IMR-90 (cell line): Measurements from ENCODE around the gene ST7. TPM values are rescaled to one million over a fixed set of nuclear protein-coding genes. Genes with fewer than 3 reads are reported as not detected.
A peak's percentile ranks its signal among the peaks of the same experiment; 100 is the strongest.

ENCODE experiments used
- ATAC-seq: fragments of 200-7000 bp; cut with Tn5 transposase; 2 replicates; pipeline ENCODE4 v1.9.1; 2020; ENCODE audit warnings: low read depth, mild to moderate bottlenecking, moderate library complexity
- BruUV-seq: library from RNA; stranded (reverse); fragments of 400-500 nt; replicated peaks from 2 replicates; lab custom pipeline; 2021; lab: Mats Ljungman, UMichigan
- CTCF ChIA-PET: fragments of 300-600 bp; formaldehyde crosslinking; extraction: SDS; loops from one replicate; lab custom pipeline; 2021; ENCODE audit warnings: antibody characterized with exemption; lab: Yijun Ruan, JAX
- POLR2A ChIA-PET: fragments of 300-600 bp; sonication (Branson Sonifier 250); formaldehyde crosslinking; loops from one replicate; lab custom pipeline; 2022; ENCODE audit warnings: antibody characterized with exemption; ENCODE audit not compliant: unreplicated experiment; lab: Charles Lee
- DNase-seq: peaks from one replicate; pipeline ENCODE4 v3.0.0; 2013
- H2AFZ ChIP-seq: replicated peaks from 2 replicates; pipeline ENCODE3; 2013; ENCODE audit warnings: low read length, mild to moderate bottlenecking; ENCODE audit not compliant: poor library complexity
- H2AK5ac ChIP-seq: 2 replicates; pipeline ENCODE4 v1.6.1; 2013; ENCODE audit warnings: low read depth, low read length, inconsistent platforms
- H2AK9ac ChIP-seq: replicated peaks from 2 replicates; pipeline ENCODE3; 2013; ENCODE audit warnings: mild to moderate bottlenecking, low read depth, low read length, moderate library complexity; ENCODE audit not compliant: poor library complexity
- H2BK120ac ChIP-seq: 2 replicates; pipeline ENCODE4 v1.6.1; 2013; ENCODE audit warnings: low read depth, low read length, inconsistent platforms
- H2BK15ac ChIP-seq: 3 replicates; pipeline ENCODE4 v1.6.1; 2013; ENCODE audit warnings: low read depth, low read length, inconsistent platforms
- H2BK20ac ChIP-seq: 2 replicates; pipeline ENCODE4 v1.6.1; 2013; ENCODE audit warnings: low read depth, mild to moderate bottlenecking, inconsistent platforms, low read length, moderate library complexity
- H2BK5ac ChIP-seq: 2 replicates; pipeline ENCODE4 v1.6.1; 2013; ENCODE audit warnings: mild to moderate bottlenecking, low read depth, low read length, inconsistent platforms; ENCODE audit not compliant: poor library complexity, severe bottlenecking
- H3K14ac ChIP-seq: replicated peaks from 2 replicates; pipeline ENCODE4 v1.6.1; 2013; ENCODE audit warnings: low read depth, low read length, inconsistent platforms
- H3K18ac ChIP-seq: 2 replicates; pipeline ENCODE4 v1.6.1; 2013; ENCODE audit warnings: low read depth, low read length, control low read depth
- H3K23ac ChIP-seq: 2 replicates; pipeline ENCODE4 v1.6.1; 2013; ENCODE audit warnings: low read depth, low read length, inconsistent platforms
- H3K27ac ChIP-seq: 2 replicates; pipeline ENCODE4 v1.5.1; 2013; ENCODE audit warnings: mild to moderate bottlenecking, control low read depth, low read length; ENCODE audit not compliant: insufficient read depth
- H3K27me3 ChIP-seq: 2 replicates; pipeline ENCODE4 v1.6.1; 2013; ENCODE audit warnings: low read length; ENCODE audit not compliant: control insufficient read depth, insufficient read depth
- H3K36me3 ChIP-seq: 2 replicates; pipeline ENCODE4 v1.6.1; 2013; ENCODE audit warnings: low read length, mixed read lengths; ENCODE audit not compliant: control insufficient read depth, insufficient read depth
- H3K4ac ChIP-seq: 2 replicates; pipeline ENCODE4 v1.6.1; 2013; ENCODE audit warnings: low read depth, low read length, inconsistent platforms
- H3K4me1 ChIP-seq: 2 replicates; pipeline ENCODE4 v1.6.1; 2013; ENCODE audit warnings: low read length, mixed read lengths; ENCODE audit not compliant: control insufficient read depth, insufficient read depth
- H3K4me2 ChIP-seq: 2 replicates; pipeline ENCODE4 v1.6.1; 2013; ENCODE audit warnings: low read depth, mild to moderate bottlenecking, control low read depth, low read length, moderate library complexity
- H3K4me3 ChIP-seq: 2 replicates; pipeline ENCODE4 v1.5.1; 2013; ENCODE audit warnings: low read depth, mild to moderate bottlenecking, control low read depth, low read length, moderate library complexity; ENCODE audit not compliant: insufficient read depth
- H3K56ac ChIP-seq: 2 replicates; pipeline ENCODE4 v1.6.1; 2013; ENCODE audit warnings: low read length, inconsistent platforms; ENCODE audit not compliant: insufficient read depth; ENCODE audit errors: extremely low read depth
- H3K79me1 ChIP-seq, 2 experiments: 2 replicates each; pipeline ENCODE4 v1.6.1; 2013; ENCODE audit warnings: low read length in 2 of 2, inconsistent platforms in 1 of 2, low read depth in 1 of 2
- H3K9ac ChIP-seq: 2 replicates; pipeline ENCODE4 v1.6.1; 2013; ENCODE audit warnings: low read depth, low read length, control low read depth
- H3K9me1 ChIP-seq: 2 replicates; pipeline ENCODE4 v1.6.1; 2013; ENCODE audit warnings: low read length, inconsistent platforms; ENCODE audit not compliant: insufficient read depth
- H3K9me3 ChIP-seq: 2 replicates; pipeline ENCODE4 v1.6.1; 2013; ENCODE audit warnings: low read length; ENCODE audit not compliant: control insufficient read depth, insufficient read depth
- H4K20me1 ChIP-seq: 2 replicates; pipeline ENCODE4 v1.6.1; 2013; ENCODE audit warnings: low read length, inconsistent platforms; ENCODE audit not compliant: insufficient read depth
- H4K5ac ChIP-seq: 2 replicates; pipeline ENCODE4 v1.6.1; 2013; ENCODE audit warnings: mild to moderate bottlenecking, low read depth, low read length, control low read depth
- H4K8ac ChIP-seq, 2 experiments: 2 replicates each; pipeline ENCODE4 v1.6.1; 2013; ENCODE audit warnings: low read depth in 2 of 2, low read length in 2 of 2, control low read depth in 1 of 2, inconsistent platforms in 1 of 2
- H4K91ac ChIP-seq: 2 replicates; pipeline ENCODE4 v1.6.1; 2013; ENCODE audit warnings: low read depth, low read length, inconsistent platforms; ENCODE audit not compliant: insufficient read depth
- BHLHE40 ChIP-seq: fragments of 150-350 bp; IDR thresholded peaks from 2 replicates; pipeline ENCODE4 v1.6.1; 2016; ENCODE audit warnings: mild to moderate bottlenecking, low read depth, low read length
- CEBPB ChIP-seq: IDR thresholded peaks from 2 replicates; pipeline ENCODE4 v1.6.1; 2012; ENCODE audit warnings: low read depth, low read length, improper control_type of control experiment
- FOS ChIP-seq: fragments of 150-350 bp; IDR thresholded peaks from 2 replicates; pipeline ENCODE4 v1.6.1; 2016; ENCODE audit warnings: low read depth, low read length
- MAFK ChIP-seq: IDR thresholded peaks from 2 replicates; pipeline ENCODE4 v1.6.1; 2012; ENCODE audit warnings: low read depth, low read length, improper control_type of control experiment
- MAZ ChIP-seq: IDR thresholded peaks from 2 replicates; pipeline ENCODE4 v1.6.1; 2012; ENCODE audit warnings: low read depth, mild to moderate bottlenecking, low read length, improper control_type of control experiment, moderate library complexity, borderline replicate concordance
- MXI1 ChIP-seq: IDR thresholded peaks from 2 replicates; pipeline ENCODE4 v1.6.1; 2012; ENCODE audit warnings: low read depth, mild to moderate bottlenecking, low read length, moderate library complexity, borderline replicate concordance
- NFE2L2 ChIP-seq: fragments of 150-350 bp; IDR thresholded peaks from 2 replicates; pipeline ENCODE4 v1.6.1; 2016; ENCODE audit warnings: low read depth, mild to moderate bottlenecking, low read length
- RAD21 ChIP-seq: IDR thresholded peaks from 2 replicates; pipeline ENCODE4 v1.6.1; 2012; ENCODE audit warnings: low read length, improper control_type of control experiment
- RCOR1 ChIP-seq: IDR thresholded peaks from 2 replicates; pipeline ENCODE4 v1.6.1; 2012; ENCODE audit warnings: mild to moderate bottlenecking, low read length, improper control_type of control experiment; ENCODE audit not compliant: insufficient replicate concordance
- RFX5 ChIP-seq: IDR thresholded peaks from 2 replicates; pipeline ENCODE4 v1.8.0; 2012; ENCODE audit warnings: low read depth, mild to moderate bottlenecking, low read length, moderate library complexity
- SMC3 ChIP-seq: fragments of 150-350 bp; IDR thresholded peaks from 2 replicates; pipeline ENCODE4 v1.6.1; 2016; ENCODE audit warnings: low read depth, mild to moderate bottlenecking, antibody characterized with exemption, low read length, moderate library complexity
- WGBS, 2 experiments: methylation state at CpG; one replicate each; pipeline versions ENCODE4 v1.1.5 to v1.1.7; 2013; ENCODE audit warnings: missing lambda C conversion rate in 2 of 2; ENCODE audit not compliant: insufficient read length in 1 of 2; ENCODE audit errors: extremely low coverage in 2 of 2; 5-methylcytosine and 5-hydroxymethylcytosine counted together
- dilution Hi-C: fragments of 300-500 bp; cut with HindIII; formaldehyde crosslinking; loops from one replicate; pipeline ENCODE4 v1.14.3; 2018; ENCODE audit warnings: low sequenced_read_pairs; ENCODE audit not compliant: unreplicated experiment
- in situ Hi-C: fragments of 300-500 bp; cut with MboI; formaldehyde crosslinking; loops from 3 replicates; pipeline ENCODE4 v1.14.3; 2019; ENCODE audit warnings: low sequenced_read_pairs, inconsistent platforms, mixed read lengths
- intact Hi-C: fragments of 100-400 bp; cut with micrococcal nuclease; formaldehyde crosslinking; loops from 2 replicates; pipeline ENCODE4 v1.10.0; 2022
- polyA plus RNA-seq, 3 experiments: library from polyadenylated mRNA; depleted of rRNA; stranded (reverse); fragments of >200 nt; gene quantifications; 2 replicates each; pipeline ENCODE4 v1.2.3, GENCODE V29; 2012; ENCODE audit warnings: low replicate concordance in 1 of 3
- total RNA-seq: library from RNA; depleted of rRNA; stranded (reverse); fragments of >200 nt; gene quantifications from 2 replicates; pipeline ENCODE4 v1.2.3, GENCODE V29; 2012
- TF ChIP-seq, protein P1 (sequence below): fragments of 150-350 bp; IDR thresholded peaks from 2 replicates; pipeline ENCODE4 v1.6.1; 2016; ENCODE audit warnings: low read depth, mild to moderate bottlenecking, low read length, moderate library complexity, borderline replicate concordance
- TF ChIP-seq, protein P2 (sequence below): fragments of 150-350 bp; IDR thresholded peaks from 2 replicates; pipeline ENCODE4 v1.6.1; 2017; ENCODE audit warnings: mild to moderate bottlenecking, antibody characterized with exemption, low read length, low read depth

The ST7 gene
- total and polyA plus RNA-seq, 2 of the 4 experiments (the other 2 are of a cell fraction), result 18.6 to 26.0 TPM

DNA sequence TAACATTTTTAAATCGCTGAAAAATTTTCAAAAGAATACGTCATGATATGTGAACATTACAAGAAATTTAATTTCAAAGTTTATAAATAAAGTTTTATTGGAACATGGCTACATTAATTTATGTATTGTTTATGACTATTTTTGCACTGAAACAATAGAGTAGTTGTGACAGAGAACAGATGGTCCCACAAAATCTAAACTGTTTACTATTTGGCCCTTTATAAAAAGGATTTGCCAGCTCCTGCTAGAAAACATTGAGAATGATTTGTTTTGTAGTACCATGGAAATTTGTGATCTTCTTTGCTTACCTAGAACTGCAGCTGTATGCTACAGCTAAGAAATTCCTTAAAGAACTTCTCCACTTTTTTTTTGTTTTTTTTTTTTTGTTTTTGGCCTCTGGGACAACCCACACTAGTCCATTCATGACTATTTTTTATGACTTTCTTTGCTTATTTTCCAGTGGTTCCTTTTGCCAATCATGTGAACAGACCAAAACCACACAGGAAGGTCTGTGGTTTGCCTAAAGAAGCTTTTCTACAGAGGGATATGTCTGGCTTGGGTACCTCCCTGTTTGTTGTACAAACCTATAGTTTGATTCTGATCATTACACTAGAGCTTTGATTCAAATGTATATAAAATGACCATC, 55.7 kb downstream of the ST7 start:
- Histone ChIP-seq H3K4me2 (no peak overlapping the region), H3K9me1 (peaks cover 6% of the 10 kb centered on the region; the same call in 1 of the 2 replicates), H3K4ac (no peak overlapping the region), H3K14ac (no peak overlapping the region), H3K27ac (no peak overlapping the region), H3K4me1 (peaks cover 4% of the 10 kb centered on the region; the same call in 1 of the 2 replicates), H3K27me3 (no peaks in the 10 kb centered on the region), H2BK120ac (no peak overlapping the region), H3K23ac (no peak overlapping the region), H2BK5ac (no peak overlapping the region), H3K36me3 (no peaks in the 10 kb centered on the region), H2BK15ac (no peak overlapping the region), H3K4me3 (no peak overlapping the region), H4K20me1 (no peaks in the 10 kb centered on the region), H3K18ac (no peak overlapping the region), H3K79me1 (peaks cover 23 to 44% of the 10 kb centered on the region in 2 experiments), H2AK5ac (no peak overlapping the region), H2AFZ (no peak overlapping the region), H4K91ac (no peak overlapping the region), H3K56ac (no peak overlapping the region), H3K9ac (no peak overlapping the region), H2AK9ac (no peak overlapping the region), H4K5ac (no peak overlapping the region), H4K8ac (no peak overlapping the region), H2BK20ac (no peak overlapping the region), H3K9me3 (no peaks in the 10 kb centered on the region)
- intact Hi-C loops, result no loop called here
- WGBS, 2 experiments, result no CpG with 5 or more reads among the region's 2 CpGs
- dilution Hi-C loops, result no loop called here
- in situ Hi-C loops, result no loop called here
- POLR2A ChIA-PET, result interaction anchor here (0.6 to 0.7 kb wide), 2 partner anchors 11 to 609 kb away, joined by 4 to 26 read pairs; no protein-coding TSS in a partner anchor
- no TSS peak for BruUV-seq
- no peak for TF ChIP-seq NFE2L2
- TF ChIP-seq MAFK, result no peak
- TF ChIP-seq SMC3, result no peak
- TF ChIP-seq, protein P1, sequence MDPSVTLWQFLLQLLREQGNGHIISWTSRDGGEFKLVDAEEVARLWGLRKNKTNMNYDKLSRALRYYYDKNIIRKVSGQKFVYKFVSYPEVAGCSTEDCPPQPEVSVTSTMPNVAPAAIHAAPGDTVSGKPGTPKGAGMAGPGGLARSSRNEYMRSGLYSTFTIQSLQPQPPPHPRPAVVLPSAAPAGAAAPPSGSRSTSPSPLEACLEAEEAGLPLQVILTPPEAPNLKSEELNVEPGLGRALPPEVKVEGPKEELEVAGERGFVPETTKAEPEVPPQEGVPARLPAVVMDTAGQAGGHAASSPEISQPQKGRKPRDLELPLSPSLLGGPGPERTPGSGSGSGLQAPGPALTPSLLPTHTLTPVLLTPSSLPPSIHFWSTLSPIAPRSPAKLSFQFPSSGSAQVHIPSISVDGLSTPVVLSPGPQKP, result no peak
- no peak for TF ChIP-seq FOS
- TF ChIP-seq MXI1, result no peak
- TF ChIP-seq, protein P2, sequence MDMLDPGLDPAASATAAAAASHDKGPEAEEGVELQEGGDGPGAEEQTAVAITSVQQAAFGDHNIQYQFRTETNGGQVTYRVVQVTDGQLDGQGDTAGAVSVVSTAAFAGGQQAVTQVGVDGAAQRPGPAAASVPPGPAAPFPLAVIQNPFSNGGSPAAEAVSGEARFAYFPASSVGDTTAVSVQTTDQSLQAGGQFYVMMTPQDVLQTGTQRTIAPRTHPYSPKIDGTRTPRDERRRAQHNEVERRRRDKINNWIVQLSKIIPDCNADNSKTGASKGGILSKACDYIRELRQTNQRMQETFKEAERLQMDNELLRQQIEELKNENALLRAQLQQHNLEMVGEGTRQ, result no peak
- no peak for TF ChIP-seq CEBPB
- no peak for TF ChIP-seq BHLHE40
- no peak for TF ChIP-seq RAD21
- no peak for TF ChIP-seq MAZ
- no peak for TF ChIP-seq RCOR1
- TF ChIP-seq RFX5, result no peak
- CTCF ChIA-PET, result interaction anchor here (0.6 kb wide), 1 partner anchor 113 kb away, joined by 8 read pairs; no protein-coding TSS in a partner anchor
- ATAC-seq, result no peak
- DNase-seq, result peak; percentile 69
